GM12864 (cell line): Measurements from ENCODE around the gene GPR161.
A peak's percentile ranks its signal among the peaks of the same experiment; 100 is the strongest.

ENCODE experiments used
- DNase-seq: peaks from one replicate; pipeline ENCODE4 v3.0.0-alpha.2; 2011; ENCODE audit warnings: low read depth
- H3K4me3 ChIP-seq: 2 replicates; pipeline ENCODE4 v1.5.1; 2011; ENCODE audit warnings: mild to moderate bottlenecking, low read depth, low read length, control low read depth
- TF ChIP-seq, protein P1 (sequence below): IDR thresholded peaks from 2 replicates; pipeline ENCODE4 v1.5.1; 2011; ENCODE audit warnings: low read depth, mild to moderate bottlenecking, moderate library complexity, low read length, control low read depth, inconsistent platforms; ENCODE audit errors: missing control alignments

The GPR161 gene

DNA sequence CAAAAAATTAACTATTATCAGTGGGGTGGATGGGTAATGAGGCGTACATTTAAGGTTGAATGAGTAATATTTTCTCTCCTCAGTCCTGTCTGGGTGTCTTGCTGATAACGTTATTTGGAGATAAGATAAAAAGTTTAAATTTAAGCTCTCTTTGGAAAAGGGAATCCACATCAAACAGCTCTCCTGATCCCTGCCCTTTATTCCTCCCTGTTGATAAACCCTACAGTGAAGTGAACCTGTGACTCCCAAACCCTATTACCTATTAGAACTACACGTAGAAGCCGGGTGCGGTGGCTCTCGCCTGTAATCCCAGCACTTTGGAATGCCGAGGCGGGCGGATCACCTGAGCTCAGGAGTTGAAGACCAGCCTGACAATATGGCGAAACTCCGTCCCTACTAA lies 9.9 kb upstream of the GPR161 start:
- DNase-seq, result no peak
- no peak overlapping the region for H3K4me3 ChIP-seq
- TF ChIP-seq, protein P1, sequence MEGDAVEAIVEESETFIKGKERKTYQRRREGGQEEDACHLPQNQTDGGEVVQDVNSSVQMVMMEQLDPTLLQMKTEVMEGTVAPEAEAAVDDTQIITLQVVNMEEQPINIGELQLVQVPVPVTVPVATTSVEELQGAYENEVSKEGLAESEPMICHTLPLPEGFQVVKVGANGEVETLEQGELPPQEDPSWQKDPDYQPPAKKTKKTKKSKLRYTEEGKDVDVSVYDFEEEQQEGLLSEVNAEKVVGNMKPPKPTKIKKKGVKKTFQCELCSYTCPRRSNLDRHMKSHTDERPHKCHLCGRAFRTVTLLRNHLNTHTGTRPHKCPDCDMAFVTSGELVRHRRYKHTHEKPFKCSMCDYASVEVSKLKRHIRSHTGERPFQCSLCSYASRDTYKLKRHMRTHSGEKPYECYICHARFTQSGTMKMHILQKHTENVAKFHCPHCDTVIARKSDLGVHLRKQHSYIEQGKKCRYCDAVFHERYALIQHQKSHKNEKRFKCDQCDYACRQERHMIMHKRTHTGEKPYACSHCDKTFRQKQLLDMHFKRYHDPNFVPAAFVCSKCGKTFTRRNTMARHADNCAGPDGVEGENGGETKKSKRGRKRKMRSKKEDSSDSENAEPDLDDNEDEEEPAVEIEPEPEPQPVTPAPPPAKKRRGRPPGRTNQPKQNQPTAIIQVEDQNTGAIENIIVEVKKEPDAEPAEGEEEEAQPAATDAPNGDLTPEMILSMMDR, result no peak

DNA sequence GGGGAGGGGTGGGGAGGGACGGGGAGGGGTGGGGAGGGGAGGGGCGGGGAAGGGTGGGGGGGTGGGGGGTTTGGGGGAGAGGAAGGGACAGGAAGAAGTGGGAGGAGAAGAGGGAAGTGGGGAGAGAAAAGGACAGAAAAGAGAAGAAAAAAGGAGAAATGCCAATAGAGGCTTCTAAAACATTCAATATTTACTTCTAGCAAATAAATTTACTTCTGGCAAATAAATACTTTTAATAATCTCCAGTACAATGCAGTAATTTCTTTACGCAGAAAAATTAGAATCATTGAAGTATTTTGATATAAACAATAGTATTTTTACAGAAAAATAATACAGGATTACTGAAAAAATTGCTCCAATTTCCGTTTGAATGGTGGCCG lies 9.4 kb upstream of the GPR161 start:
- no peak for DNase-seq
- no peak overlapping the region for H3K4me3 ChIP-seq
- TF ChIP-seq, protein P1, result no peak

DNA sequence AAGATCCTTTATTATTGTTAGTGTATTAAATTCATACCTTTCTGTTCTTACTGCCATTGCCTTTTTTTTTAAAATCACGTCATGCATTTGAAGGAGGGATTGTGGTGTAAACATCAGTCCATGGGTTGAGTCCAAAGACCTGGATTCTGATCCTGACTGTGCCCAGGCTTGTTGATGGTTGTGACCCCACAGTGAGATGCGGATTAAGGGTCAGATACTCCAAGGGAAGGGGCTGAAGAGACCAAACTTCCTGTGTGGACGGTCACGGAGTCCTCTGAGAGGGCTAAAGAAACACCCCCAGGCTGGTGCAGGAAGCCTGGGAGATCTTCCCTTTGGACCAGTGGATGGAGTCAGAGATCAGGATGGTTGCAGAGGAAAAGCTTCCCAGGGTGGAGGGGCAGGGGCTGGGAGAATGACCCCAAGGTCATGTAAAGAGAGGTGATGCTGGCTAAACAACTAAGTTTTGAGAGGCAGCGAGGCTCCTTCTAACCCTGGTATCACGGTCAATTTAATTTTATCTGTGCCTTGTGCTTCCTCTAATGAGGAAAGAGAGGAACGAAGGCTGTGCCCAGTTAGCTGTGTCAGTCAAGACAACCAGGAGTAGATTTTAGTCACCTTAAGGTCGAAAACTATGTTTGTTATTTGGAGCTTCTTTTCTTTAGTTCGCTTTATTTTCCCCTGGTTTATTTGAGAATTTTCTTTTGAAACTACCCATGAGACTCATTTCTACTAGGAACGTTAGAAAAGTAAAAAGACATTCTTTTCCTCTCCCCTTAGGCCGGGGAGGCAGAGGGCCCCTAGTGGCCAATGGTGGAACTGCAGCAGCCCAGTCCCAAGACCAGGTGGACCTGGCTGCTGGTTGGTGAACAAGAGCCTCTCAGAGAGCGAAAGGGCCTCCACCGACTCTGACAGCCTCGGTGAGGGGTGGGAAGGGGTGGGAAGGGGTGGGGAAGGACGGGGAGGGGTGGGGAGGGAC lies 8.7 kb upstream of the GPR161 start:
- no peak overlapping the region for H3K4me3 ChIP-seq
- DNase-seq, result peak; percentile 64
- TF ChIP-seq, protein P1, result peak; percentile 99

DNA sequence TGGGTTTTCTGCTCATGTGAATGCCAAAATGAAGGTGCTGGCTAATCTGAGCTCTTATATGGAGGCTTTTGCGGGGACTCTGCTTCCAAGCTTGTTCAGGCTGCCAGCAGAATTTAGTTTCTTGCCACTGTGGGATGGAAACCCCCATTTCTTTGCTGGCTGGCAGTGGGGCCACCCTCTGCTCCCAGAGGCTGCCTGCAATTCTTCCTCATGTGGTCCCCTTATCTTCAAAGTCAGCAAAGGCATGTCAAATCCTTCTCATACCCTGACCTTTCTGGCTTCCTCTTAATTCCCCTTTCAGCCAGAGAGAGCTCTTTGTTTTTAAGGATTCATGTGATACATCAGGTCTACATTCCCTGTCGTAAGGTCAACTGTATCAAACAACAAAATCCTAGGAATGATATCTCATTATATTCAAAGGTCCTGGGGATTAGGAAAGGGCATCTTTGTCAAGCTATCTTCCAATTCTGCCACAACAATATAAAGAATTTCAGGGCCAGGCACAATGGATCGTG lies 5.2 kb upstream of the GPR161 start:
- H3K4me3 ChIP-seq, result no peak overlapping the region
- TF ChIP-seq, protein P1, result no peak
- no peak for DNase-seq

DNA sequence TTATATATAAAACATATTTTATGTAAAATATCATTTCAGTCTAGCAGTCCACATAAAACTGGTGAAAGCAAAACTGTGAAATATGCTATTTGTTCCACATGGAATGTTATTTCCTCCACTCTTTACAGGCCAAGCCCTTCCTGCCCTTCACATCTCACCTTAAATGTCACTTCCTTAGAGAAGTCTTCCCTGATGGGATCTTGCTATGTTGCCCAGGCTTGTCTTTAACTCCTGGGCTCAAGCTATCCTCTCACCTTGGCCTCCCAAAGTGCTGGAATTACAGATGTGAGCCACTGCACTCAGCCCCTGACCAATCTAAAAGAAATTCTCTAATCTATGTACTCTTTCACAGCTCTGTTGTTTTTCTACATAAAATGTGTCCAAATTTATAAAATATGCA lies 2.3 kb upstream of the GPR161 start:
- TF ChIP-seq, protein P1, result no peak
- no peak for DNase-seq
- no peak overlapping the region for H3K4me3 ChIP-seq

DNA sequence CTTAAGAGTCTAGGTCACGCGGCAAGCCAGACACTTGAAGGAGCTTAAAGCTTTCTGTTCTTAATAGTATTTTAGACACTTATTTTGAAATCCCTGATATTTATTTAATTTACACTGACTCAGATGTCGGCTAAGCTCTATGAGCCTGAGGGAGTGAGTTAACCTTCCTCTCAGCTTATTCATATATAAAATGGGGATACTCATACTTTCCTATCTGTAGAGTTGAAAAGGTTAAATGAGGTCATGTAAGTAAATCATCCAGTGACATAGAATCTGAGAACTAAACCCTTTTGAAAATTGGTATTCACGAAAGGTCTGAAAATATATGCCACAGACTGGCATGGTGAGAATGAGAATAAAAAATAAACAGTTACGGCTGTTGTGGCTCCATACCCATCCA lies 1.4 kb upstream of the GPR161 start:
- DNase-seq, result no peak
- TF ChIP-seq, protein P1, result no peak
- H3K4me3 ChIP-seq, result no peak overlapping the region

DNA sequence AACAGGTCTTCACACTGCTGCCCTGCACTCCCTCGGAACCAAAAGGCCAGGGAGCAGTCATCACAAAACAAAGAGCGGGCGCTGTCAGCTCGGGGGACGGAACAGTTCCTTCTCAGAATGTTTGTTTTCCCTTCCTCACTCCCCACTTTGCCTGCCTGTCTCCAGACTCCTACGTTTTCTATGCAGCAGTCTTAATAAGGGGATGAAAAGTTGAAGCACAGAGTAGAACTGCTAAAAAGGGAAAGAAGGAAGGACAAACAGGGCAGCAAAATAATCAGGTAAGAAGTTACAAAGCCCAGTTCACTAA lies 738 bp upstream of the GPR161 start:
- no peak for DNase-seq
- H3K4me3 ChIP-seq, result no peak overlapping the region; the same call in 1 of the 2 replicates

More for the DNA sequence above, 738 bp upstream of the GPR161 start:
- TF ChIP-seq, protein P1, result no peak
